ENCODE measurements around the gene MDM1.
A peak's percentile ranks its signal among the peaks of the same experiment; 100 is the strongest.

Gene MDM1, protein sequence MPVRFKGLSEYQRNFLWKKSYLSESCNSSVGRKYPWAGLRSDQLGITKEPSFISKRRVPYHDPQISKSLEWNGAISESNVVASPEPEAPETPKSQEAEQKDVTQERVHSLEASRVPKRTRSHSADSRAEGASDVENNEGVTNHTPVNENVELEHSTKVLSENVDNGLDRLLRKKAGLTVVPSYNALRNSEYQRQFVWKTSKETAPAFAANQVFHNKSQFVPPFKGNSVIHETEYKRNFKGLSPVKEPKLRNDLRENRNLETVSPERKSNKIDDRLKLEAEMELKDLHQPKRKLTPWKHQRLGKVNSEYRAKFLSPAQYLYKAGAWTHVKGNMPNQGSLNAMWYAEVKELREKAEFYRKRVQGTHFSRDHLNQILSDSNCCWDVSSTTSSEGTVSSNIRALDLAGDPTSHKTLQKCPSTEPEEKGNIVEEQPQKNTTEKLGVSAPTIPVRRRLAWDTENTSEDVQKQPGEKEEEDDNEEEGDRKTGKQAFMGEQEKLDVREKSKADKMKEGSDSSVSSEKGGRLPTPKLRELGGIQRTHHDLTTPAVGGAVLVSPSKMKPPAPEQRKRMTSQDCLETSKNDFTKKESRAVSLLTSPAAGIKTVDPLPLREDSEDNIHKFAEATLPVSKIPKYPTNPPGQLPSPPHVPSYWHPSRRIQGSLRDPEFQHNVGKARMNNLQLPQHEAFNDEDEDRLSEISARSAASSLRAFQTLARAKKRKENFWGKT

DNA sequence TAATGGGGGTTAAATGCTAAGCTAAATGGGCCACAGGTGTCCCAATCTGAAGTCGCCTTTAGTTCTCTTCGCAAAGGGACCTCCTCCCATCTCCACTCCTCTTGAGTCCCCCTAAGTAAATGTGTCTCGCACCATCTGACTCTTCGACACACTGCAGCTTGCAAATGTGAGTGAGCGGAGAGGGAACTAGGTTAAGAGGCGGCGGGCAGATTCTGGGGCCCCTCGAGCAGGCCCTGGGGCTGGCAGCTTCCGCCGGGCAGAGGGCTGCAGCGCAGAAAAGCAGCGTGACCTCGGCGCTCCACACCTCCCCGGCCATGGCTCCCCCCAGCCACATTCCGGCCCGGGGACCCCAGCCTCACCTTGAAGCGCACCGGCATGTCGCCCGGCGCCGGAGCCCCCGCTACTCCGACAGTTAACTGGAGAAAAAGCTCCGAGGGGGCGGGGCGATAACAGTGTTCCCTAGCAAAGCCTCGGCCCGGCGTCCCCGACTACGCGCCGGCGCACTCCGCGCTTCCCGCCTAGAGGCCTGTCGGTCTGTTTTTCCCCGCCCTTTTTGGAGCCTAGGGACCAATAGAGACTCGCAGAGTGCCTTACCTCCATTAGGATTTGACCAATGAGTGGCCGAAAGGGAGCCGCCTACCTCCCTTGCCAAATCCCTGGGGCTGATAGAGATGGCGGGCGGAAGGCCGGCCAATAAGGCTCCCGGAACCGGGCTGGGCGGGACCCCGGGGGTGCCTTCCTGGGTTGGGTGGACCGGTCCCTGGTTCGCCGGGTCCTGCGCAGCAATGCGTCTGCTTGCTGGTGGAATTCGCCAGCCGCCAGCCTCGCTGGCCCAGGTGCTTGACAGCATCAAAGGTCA, at the start of gene MDM1:
MDM1 (minus strand) TSS at position 494 of the 859 bp plus-strand sequence; CDS start at position 377, 117 bp downstream.
- DNase-seq, result peak; percentile 92

DNA sequence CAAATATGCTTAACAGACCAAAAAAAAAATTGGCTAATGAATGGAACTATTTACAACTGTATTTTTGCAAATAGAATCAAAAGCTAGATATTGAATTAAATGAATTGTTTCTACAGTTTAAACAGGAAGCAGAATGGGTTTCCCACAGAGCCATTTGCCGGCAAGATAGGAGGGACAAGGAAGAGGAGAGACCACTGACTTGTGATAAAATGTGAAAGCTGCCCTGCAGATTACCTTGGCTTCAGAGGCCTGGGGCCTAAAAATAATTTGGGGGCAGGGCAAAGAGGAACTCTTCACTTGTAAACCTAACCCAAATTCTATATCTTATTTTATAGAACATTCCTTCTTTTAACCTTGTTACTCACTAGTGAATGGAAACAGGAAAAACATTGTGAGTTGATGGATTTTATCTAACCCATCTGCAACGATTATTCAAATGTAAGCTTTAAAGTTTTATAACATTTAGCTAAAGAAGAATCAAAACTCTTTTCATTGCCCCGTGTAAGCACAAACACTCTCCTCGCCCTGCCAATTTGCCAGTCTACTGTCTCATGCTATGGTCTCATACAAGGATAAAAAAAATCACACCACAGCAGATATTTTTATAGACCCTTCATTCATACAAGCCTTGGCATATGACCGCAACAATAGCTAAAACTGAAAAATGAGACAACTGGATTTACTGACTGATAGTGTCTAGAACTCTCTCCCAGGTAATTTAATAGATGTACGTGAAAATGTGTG, 49.5 kb upstream of the MDM1 start:
- DNase-seq, result no peak

DNA sequence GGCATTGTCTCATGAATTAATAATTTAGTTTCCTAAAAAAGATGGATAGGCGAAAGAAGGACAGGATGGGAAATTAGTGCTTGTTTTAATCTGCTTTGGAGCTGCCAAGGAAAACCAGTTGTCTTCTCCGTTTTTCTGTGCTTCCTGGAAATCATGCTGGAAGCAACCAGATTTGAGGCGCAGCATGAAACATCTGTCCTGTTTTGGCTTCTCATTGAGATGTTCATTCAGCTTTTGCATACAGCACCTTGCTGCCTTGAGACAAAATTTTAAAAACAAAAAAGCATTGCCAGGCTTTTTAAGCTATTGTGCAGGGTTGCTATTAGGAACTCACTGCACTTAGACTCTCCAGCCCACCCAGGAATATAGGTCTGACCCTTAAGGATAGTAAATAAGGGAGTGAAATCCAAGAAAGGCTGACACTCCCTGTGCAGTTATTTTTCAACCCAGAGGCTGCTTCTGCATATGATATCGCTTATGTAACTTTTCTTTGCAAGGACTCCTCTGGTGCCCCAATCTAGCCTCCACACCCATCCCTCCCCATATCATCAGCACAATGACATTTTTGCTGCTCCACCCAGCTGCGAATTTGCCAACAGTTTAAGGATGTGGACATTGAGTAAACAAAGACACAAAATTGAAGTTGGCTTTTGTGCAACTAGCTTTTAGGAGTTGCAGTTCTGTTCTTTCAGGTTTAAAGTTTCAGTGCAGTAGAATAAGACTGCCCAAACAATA, 46.9 kb upstream of the MDM1 start:
- no peak for DNase-seq

DNA sequence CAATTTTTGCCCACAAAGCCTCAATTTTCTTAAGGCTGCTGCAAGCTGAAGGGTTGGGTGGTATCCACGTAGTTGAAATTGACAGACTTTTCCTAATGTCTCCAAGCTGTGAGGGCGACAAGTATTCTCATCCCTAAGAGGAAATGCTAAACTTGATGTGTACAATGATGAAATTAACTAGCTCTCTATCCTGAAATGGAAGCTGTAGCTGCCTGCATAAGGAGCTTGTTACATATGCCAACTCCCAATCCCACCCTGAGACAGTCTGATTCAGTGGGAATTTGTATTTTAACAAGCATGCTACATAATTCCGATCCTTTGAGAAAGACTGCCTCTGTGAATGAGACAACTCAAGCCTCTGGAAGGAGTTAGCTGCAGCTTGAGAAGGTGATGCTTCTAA, 45.7 kb upstream of the MDM1 start:
- DNase-seq, result no peak

DNA sequence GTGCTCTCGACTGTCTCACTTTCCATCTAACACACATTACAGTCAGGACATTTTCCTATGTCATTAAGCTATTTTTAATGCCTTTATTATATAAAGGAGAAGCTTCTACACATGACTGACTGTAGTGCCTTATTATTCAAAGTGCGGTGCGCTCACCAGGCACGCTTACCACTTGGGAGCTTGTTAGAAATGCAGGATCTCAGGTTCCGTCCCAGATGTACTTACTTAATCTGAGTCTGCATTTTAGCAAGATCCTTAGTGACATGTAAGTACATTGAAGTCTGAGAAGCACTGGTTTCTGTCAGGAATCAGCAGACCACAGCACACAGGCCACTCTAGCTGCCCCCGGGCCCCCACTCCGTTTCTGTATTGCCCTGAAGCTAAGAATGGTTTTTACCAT, 44.7 kb upstream of the MDM1 start:
- DNase-seq, result no peak

DNA sequence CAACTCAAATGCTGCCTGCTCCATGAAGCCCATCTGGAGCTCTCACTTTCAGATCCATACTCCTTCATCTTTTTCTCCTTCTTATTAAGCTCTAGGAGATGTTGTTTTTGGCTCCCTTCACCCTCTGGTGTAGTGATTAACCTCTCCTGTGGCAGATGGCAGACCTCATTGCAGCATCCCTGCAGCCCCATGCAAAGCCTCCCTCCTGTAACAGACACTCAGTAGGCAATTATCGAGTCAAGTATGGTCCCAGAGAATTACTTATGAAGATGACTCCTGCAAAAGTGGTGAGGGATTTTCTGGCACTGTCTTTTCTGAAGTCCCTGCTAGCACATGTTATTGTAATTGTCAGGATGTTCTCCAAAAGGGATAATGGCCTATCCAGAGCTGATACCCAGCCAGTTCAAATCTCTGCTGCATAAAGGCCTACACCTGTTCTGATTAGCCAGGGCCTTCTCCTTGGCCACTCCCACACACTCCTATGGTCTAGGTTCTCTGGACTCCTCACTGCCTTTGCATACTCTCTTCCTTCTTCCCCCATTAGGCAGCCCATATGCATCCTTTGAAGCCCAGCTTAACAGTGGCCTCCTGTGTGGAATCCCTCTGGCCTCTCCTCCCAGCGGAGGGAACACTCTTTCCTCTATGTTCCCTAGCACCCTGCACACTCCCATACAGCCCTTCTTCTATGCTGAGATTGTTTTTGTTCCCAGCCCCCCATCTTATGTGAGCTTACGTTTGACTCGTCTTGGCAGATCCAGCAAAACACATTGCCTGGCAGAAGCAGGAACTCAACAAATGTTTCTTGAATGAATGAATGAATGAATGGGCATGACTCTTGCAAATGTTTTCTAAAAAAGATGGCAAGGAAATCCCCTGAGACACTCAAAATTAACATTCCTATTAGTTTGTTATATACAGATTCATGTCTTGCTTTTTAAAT, 43.9 kb upstream of the MDM1 start:
- no peak for DNase-seq

DNA sequence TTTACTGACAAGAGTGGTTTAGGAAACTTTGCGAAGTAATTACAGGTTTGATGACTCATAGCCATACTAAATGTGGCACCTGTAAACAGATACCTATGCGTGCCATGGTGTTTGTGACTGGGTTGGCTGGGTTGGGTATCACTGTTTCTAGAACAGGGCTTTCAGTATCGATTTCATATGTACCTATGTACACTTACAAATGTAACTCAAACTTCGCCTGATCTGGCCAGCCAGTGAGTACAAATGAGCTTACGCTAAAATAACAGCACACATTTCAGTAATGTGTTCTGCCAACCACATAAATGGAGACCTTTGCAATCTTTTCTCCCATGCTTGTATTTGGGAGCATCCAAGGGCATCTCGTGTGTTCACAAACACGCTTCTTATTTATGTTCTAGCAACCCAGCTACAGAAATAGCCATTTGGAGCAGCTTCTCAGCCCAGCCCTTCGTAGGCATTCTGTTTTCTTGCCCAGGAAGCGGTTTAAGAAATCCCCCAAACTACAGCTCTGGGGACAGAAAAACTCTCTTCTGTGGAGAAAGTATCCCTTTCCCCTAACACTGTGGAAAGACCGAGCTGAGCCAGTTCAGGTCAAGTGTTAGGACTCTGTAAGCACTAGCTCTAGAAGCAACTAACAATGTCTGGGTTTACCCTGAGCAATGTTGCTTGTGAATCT, 42.3 kb upstream of the MDM1 start:
- no peak for DNase-seq

DNA sequence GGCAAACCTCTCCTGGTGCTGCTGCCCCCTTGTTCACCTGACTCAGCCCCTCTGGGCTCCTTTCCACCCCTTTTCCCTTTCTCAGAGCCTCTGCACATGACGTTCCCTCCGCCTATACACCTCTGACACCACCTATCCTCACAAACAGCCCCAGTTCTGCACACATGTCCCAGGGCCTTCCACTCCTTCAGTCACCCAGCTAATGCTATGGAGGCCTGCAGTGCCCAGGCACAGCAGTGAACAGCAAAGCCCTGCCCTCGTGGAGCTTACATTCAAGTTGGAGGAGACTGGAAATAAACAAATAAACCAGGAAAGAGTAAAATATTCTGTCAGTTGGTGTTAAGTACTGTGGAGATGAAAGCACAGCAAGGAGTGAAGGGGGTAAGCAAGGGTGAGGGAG, 38.5 kb upstream of the MDM1 start:
- no peak for DNase-seq

DNA sequence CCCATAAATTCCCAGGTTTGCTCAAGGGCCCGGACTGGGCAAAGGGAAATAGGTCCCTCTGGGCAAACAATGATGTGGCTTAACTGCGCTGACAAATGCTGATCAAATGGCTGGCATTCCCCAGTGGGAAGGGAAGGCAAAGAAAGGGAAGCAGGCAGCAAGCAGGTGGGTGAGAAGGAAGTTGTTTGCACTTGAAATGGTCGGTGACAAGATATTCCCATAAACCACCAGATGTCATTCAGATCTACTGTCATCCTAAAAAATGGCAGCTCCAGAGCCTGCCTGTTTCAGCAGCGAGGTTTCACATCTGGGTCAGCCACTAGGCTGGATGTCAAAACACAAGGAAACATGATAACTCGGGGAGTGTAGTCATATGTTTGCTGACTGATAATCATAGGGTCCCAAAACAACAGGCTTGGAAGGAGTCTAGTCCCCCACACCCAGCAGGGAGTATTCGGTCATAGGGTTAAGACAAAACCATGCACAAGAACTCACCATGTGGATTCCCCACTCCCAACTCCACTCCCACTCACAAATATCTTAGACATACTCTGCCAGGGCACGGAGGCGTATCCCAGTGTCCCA, 37.9 kb upstream of the MDM1 start:
- no peak for DNase-seq

DNA sequence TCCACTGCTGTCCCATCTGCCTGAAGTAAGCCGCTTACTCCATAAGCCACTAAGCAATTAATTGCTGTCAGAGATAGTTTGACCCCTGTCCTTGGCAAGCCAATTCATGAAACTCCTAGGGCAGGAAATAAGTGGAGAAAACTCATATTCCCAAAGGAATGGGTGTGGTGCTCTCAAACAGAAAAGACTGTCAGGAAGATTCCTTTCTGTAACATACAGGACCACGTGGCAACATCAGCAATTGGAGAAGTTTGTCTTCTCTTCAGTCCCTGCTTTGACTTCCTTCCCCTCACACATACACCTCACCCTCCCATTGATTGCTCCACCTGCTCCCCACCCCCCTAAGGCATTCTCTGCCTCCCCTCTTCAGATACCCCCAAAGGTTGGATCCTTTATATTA, 36.2 kb upstream of the MDM1 start:
- DNase-seq, result no peak

DNA sequence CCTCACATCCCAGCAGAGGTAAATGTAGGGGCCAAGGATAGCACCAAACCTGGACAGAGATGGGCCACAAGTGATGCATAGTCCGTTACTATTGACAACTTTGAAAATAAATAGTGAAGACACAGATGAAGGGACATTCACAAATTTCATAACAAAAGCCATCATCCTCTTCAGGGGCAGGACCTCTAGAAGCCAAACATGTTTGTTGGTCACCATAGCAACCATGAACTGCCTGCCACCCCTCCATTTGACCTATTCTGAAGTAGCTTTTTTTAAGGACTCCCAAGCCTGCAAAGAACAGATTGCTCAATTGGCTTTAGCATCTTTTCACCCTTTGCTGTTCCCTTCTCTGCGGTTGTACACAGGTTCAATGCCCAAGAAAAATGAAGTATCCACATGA, 35.7 kb upstream of the MDM1 start:
- DNase-seq, result no peak

DNA sequence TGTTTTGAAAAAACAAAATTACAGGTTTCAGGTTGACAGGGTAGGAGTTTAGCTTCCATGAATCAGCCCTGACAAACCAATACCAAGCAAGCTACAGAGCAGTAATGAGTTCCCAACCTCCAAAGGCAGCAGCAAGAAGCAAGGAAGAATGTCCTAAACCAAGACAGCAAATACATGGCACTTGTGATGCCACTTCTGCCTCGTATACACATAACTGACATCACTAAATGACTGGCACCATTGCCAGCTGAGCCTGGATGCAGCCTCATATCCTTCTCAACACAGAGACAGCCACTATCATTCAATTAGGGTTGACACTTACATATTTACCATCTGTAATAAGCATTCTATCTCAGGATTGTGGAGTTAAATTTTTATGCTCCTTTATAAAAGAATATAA, 35.0 kb upstream of the MDM1 start:
- DNase-seq, result no peak

DNA sequence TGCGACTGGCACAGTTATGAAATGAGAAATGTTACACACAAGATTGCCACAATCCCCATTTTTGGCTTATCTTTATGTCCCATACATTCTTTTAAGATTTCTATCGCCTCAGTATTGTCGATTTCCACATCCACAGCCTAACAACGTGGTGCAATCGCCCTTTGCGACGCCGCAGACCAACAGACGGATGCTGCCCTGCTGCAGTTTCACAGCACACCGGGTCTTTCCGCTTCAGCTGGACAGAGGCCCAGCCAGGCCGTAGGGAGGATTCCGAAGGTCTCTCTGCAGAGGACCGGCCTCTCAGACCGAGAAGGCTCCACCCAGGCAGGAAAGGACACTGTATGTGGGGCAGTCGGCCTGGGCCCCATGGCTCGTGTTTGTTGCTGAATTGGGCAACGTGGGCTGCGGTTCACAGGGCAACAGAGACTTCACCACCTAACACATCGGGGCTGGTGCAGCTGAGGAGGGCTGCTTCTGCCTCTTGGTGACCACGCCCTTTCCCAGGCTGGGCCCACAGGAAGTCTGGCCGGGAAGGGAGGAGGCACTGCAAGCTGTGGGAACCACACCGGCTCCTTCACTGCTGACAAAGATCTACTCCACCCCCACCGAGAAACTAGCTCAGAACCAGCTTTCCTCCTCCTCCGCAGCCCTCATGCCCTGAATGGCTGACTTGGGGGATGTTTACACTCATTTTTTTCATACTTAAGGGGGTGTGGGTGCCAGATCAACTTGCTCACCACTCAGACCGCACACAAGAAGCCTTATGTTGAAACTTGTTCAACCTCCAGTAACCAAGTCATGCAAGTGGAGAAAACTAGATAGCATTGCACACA, 32.9 kb upstream of the MDM1 start:
- DNase-seq, result no peak

DNA sequence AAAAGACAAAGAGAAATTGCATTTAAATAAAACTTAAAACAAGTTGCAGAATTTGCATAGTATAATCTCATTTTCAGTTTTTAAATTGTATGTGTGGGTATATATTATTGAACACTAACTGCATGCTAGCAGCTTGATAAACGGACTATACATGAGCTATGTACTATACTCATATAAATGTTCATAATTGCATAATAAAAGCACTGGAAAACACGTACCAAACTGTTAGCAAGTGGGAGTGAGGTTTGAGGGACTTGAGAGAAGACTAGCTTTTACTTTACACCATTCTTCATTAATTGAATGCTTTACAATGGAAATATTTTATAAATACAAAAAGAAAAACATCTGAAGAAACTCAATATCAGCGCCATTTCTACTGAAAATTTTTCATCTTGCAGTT, 32.2 kb upstream of the MDM1 start:
- DNase-seq, result no peak

DNA sequence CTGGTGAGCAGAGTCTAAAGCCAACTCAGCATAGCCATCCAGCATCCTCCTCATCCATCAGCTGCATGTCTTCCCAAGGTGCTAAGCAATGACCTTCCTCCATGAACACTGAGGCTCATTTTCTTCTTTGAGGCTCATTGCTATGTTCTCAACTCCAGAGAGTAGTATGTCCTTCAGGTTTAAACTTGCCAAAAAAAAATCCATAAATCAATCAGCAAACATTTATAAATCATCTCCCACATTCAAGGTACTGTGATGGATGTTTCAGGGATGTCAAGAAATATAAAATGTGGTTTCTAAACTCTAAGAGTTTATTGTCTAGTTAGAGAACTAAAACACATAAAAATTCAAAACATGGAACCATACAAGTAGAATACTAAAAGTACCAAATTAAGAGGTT, 29.8 kb upstream of the MDM1 start:
- no peak for DNase-seq

DNA sequence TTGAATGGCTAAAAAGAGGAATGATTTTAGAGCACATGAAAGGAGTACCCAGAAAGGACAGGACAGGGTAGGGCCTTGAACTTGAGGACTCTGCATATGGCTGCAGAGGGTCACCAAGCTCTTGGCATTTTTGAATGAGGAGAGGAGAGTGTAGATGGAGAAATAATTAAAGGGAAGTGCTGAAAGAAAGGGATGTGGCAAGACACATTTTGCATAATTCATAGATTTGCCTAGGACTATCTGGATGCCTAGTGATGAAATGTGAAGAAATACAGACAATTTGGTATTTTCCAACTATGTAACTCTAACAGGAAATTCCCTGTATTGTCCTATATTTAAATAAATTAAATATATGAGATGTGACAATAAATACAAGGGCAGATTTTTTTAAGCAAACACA, 27.5 kb upstream of the MDM1 start:
- no peak for DNase-seq

DNA sequence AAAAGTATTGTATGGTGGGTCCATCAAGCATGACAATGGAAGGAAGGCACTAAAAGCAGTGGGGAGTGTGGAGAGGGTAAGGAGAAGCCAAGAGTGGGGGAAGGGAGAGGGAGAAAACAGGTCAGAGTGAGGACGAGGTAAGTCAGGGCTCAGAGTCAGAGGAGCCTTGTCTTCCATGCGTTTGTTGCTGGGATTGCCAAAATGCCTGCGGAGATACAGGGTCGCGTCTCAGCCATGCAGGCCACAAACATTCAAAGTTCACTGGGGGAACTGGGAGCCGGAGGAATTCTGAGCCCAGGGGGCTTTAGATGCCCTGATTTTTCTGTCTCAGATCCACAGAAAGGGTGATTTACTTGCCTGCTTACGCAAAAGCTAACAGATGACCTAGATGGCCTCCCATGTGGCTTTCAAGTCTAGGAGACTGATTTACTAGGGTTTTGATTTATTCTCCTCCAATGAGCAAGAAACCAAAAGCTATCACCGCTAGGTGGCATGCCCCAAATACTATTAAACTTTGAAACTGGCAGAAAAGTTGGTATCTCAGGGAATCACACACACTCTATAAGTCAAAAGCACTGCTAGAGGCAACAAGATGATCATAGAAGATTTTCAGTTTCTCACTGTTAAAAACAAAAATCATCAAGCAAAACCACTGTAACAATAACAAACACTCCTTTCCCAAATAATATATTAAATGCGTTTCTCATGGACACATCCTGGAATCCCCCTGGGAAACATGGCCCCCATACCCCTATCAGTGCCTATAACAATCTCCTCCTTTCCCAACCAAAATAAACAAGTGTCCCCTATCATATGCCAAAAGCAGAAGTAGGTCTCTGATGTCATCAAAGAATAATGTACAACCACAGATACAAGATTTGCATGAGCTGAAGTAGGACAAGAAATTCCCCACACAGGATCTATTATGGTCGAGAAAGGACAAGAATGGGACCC, 26.6 kb upstream of the MDM1 start:
- no peak for DNase-seq

DNA sequence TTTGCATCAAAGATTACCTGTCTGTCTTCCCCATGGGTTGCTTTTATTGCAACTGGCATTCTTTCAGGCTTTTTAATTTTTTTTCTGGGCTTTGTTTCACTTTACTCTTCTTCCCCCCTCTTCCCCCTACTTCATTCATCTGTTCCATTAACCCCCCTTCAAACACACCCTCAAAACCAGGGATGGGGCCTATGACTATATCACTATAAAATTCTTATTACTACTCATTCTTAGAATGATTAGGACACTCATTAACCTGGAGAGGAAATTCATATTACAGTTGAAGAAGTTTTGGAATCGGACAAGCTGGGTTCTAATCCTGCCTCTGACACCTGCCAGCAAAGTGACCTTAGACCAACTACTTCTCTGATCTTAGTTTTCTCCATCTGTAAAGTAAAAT, 24.8 kb upstream of the MDM1 start:
- no peak for DNase-seq

All from cortex of kidney (tissue), 1 donor.